ENCODE data around the gene RASGEF1C. TPM values are rescaled to one million over a fixed set of nuclear protein-coding genes. Genes with fewer than 3 reads are reported as not detected.
A peak's percentile ranks its signal among the peaks of the same experiment; 100 is the strongest.

The RASGEF1C gene
- total and polyA plus RNA-seq, 2 of the 13 experiments (the other 11 are each of a cell fraction or from before 2014, with no cell fraction given): not detected

DNA sequence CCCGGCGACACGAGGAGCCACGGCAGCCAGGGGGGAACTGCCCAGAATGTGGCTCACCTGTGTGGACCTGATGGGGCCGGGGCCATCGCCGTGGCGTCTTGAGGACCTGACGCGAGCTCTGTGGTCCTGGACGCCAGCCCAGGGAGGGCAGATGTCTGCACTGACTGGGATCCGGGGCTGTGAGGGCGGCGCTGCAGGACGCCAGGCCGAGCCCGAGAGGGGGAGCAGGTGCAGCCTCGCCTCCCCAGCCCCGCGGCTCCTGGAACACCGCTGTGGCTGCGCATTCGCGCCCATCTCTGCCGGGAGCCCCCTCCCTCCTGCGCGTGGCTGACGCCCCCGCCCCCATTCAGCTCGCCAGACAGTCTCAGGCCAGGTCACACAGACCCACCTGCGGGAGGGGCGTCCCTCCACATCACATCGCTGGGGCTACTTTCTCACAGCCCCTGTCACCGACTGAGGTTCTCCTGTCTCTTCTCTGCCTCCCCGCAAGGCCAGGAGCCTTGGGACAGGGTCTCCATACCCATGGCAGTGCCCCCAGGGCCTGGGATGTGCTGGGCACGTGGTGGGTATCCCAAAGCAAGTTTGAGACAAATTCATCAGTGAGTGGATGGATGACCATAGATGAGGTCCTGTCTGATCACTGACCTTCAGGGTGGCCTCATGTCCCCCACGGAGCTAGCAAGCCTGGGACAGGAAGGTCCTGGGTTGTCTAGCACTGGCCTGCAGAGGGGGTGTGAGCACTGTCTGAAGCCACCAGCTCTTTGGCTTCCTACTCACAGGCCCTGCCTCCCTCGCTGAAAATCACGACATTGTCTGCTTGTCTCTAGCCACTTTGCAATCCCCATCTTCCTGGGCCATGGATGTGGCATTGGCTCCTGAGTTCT, 47.3 kb downstream of the RASGEF1C start:
- Histone ChIP-seq H3K36me3 (replicated peaks in 1 of 2; ENCODE audit: control insufficient read depth in 1 of 2, insufficient read depth in 2 of 2, low read length in 2 of 2) (no peaks in the 10 kb centered on the region), H3K4me1 (ENCODE audit: insufficient read depth, low read length) (no peaks in the 10 kb centered on the region), H3K4me3 (replicated peaks in 1 of 3; ENCODE audit: insufficient read depth in 1 of 3, low read depth in 2 of 3, low read length in 3 of 3) (no peak overlapping the region), H3K9ac (ENCODE audit: insufficient read depth, low read depth, low read length) (no peak overlapping the region), H3K9me3 (ENCODE audit: low read length) (no peaks in the 10 kb centered on the region), H3K4me2 (ENCODE audit: low read depth, low read length) (no peak overlapping the region; the same call in 1 of the 2 replicates), H3K27me3 (ENCODE audit: control insufficient read depth in 1 of 2, insufficient read depth in 2 of 2, low read length in 2 of 2) (peaks cover 5 to 44% of the 10 kb centered on the region in 2 experiments; a peak in 4 of 5 replicates), H4K20me1 (ENCODE audit: insufficient read depth, low read length) (no peaks in the 10 kb centered on the region), H3K27ac (ENCODE audit: extremely low read length, insufficient read depth, low read length) (no peak overlapping the region), H3K79me2 (ENCODE audit: insufficient read depth, low read length) (no peaks in the 10 kb centered on the region), H2AFZ (ENCODE audit: low read length) (no peak overlapping the region)
- peak; percentile 34 for FAIRE-seq
- intact Hi-C loops (cut with micrococcal nuclease; ENCODE audit: unreplicated experiment) (loop anchor here (5.0 kb wide), 1 partner anchor 156 kb away; no protein-coding TSS in a partner anchor), in situ Hi-C loops (cut with HindIII; ENCODE audit: extremely low pct_ligation_motif_present, low pct_unique_long_range_greater_than_20kb) (no loop called here)
- no peak for TF ChIP-seq NFKB2 (CRISPR knock-in tag; IDR thresholded peaks at IDR 0.05; ENCODE audit: borderline replicate concordance)
- TF ChIP-seq KAT8 (CRISPR knock-in tag; IDR thresholded peaks at IDR 0.05): no peak
- no peak for TF ChIP-seq ZKSCAN8 (CRISPR knock-in tag; IDR thresholded peaks at IDR 0.05; ENCODE audit: borderline replicate concordance)
- TF ChIP-seq ASH2L (IDR thresholded peaks at IDR 0.05; ENCODE audit: insufficient read length, low read depth, low read length): no peak
- TF ChIP-seq, protein P1, sequence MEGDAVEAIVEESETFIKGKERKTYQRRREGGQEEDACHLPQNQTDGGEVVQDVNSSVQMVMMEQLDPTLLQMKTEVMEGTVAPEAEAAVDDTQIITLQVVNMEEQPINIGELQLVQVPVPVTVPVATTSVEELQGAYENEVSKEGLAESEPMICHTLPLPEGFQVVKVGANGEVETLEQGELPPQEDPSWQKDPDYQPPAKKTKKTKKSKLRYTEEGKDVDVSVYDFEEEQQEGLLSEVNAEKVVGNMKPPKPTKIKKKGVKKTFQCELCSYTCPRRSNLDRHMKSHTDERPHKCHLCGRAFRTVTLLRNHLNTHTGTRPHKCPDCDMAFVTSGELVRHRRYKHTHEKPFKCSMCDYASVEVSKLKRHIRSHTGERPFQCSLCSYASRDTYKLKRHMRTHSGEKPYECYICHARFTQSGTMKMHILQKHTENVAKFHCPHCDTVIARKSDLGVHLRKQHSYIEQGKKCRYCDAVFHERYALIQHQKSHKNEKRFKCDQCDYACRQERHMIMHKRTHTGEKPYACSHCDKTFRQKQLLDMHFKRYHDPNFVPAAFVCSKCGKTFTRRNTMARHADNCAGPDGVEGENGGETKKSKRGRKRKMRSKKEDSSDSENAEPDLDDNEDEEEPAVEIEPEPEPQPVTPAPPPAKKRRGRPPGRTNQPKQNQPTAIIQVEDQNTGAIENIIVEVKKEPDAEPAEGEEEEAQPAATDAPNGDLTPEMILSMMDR (CRISPR knock-in tag; IDR thresholded peaks at IDR 0.05): peak; percentile 65
- TF ChIP-seq FOXM1 (CRISPR knock-in tag; IDR thresholded peaks at IDR 0.05): no peak
- no peak for TF ChIP-seq IRF2 (CRISPR knock-in tag; IDR thresholded peaks at IDR 0.05)
- TF ChIP-seq RAD21 (CRISPR knock-in tag; IDR thresholded peaks at IDR 0.05): peak; percentile 69
- no peak for TF ChIP-seq ZNF337 (CRISPR knock-in tag; IDR thresholded peaks at IDR 0.05; ENCODE audit: borderline replicate concordance, low read depth)
- TF ChIP-seq MEF2D (CRISPR knock-in tag; IDR thresholded peaks at IDR 0.05): no peak
- no peak for TF ChIP-seq SETDB1 (CRISPR knock-in tag; IDR thresholded peaks at IDR 0.05; ENCODE audit: borderline replicate concordance)
- TF ChIP-seq TBP (CRISPR knock-in tag; IDR thresholded peaks at IDR 0.05): no peak
- TF ChIP-seq, protein P2, sequence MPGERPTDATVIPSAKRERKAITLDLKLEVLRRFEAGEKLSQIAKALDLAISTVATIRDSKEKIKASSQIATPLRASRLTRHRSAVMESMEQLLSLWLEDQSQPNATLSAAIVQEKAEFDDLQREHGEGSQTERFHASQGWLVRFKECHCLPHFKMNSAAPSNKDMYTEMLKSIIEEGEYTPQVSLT (CRISPR knock-in tag; IDR thresholded peaks at IDR 0.05; ENCODE audit: borderline replicate concordance, low read depth): no peak
- TF ChIP-seq BORCS8-MEF2B (CRISPR knock-in tag; IDR thresholded peaks at IDR 0.05): no peak
- no peak for TF ChIP-seq REXO4 (CRISPR knock-in tag; IDR thresholded peaks at IDR 0.05; ENCODE audit: borderline replicate concordance)
- TF ChIP-seq ZMYM3 (CRISPR knock-in tag; IDR thresholded peaks at IDR 0.05): no peak
- no peak for TF ChIP-seq BRD4 (CRISPR knock-in tag; IDR thresholded peaks at IDR 0.05)
- TF ChIP-seq STAG1 (CRISPR knock-in tag; IDR thresholded peaks at IDR 0.05): peak; percentile 77
- no peak for TF ChIP-seq ZNF749 (CRISPR knock-in tag; IDR thresholded peaks at IDR 0.05; ENCODE audit: borderline replicate concordance)
- TF ChIP-seq, protein P3, sequence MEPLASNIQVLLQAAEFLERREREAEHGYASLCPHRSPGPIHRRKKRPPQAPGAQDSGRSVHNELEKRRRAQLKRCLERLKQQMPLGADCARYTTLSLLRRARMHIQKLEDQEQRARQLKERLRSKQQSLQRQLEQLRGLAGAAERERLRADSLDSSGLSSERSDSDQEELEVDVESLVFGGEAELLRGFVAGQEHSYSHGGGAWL (CRISPR knock-in tag; IDR thresholded peaks at IDR 0.05): no peak
- TF ChIP-seq, protein P4, sequence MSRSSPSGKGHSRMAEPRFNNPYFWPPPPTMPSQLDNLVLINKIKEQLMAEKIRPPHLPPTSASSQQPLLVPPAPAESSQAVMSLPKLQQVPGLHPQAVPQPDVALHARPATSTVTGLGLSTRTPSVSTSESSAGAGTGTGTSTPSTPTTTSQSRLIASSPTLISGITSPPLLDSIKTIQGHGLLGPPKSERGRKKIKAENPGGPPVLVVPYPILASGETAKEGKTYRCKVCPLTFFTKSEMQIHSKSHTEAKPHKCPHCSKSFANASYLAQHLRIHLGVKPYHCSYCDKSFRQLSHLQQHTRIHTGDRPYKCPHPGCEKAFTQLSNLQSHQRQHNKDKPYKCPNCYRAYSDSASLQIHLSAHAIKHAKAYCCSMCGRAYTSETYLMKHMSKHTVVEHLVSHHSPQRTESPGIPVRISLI (CRISPR knock-in tag; IDR thresholded peaks at IDR 0.05; ENCODE audit: borderline replicate concordance): no peak
- TF ChIP-seq GATAD2A (CRISPR knock-in tag; IDR thresholded peaks at IDR 0.05): no peak
- WGBS (ENCODE audit: low lambda C conversion rate): 18% methylated on average over 4 of the region's 39 CpGs
- peak; percentile 31 for DNase-seq (ENCODE audit: low spot score)
- BruUV-seq (replicated peaks): no TSS peak
- POLR2A ChIA-PET: no interaction called here
- ATAC-seq: peak; percentile 95
- CTCF ChIA-PET (ENCODE audit: low intra/inter-chr PET ratio, low total read pairs): interaction anchor here (1.2 kb wide), 1 partner anchor 48 kb away, joined by 6 read pairs; no protein-coding TSS in a partner anchor
